HFF-Myc (cell line): ENCODE data around the gene FBL.

Experiments used
- DNase-seq: peaks from one replicate; pipeline ENCODE4 v3.0.0-alpha.2; 2011; ENCODE audit warnings: low read depth; ENCODE audit errors: extremely low read depth
- H3K4me3 ChIP-seq: replicated peaks from 2 replicates; pipeline ENCODE4 v1.5.1; 2011; ENCODE audit warnings: low read depth, mild to moderate bottlenecking, control low read depth, low read length
- CTCF ChIP-seq: IDR thresholded peaks from 2 replicates; pipeline ENCODE4 v1.5.1; 2012; ENCODE audit warnings: mild to moderate bottlenecking, low read depth, low read length, control low read depth; ENCODE audit errors: missing control alignments

Gene FBL

GRCh38 chr19:39840492-39840891, 5.7 kb downstream of the FBL start:
- no peak overlapping the region for H3K4me3 ChIP-seq
- DNase-seq, result no peak
- no peak for TF ChIP-seq CTCF

DNA sequence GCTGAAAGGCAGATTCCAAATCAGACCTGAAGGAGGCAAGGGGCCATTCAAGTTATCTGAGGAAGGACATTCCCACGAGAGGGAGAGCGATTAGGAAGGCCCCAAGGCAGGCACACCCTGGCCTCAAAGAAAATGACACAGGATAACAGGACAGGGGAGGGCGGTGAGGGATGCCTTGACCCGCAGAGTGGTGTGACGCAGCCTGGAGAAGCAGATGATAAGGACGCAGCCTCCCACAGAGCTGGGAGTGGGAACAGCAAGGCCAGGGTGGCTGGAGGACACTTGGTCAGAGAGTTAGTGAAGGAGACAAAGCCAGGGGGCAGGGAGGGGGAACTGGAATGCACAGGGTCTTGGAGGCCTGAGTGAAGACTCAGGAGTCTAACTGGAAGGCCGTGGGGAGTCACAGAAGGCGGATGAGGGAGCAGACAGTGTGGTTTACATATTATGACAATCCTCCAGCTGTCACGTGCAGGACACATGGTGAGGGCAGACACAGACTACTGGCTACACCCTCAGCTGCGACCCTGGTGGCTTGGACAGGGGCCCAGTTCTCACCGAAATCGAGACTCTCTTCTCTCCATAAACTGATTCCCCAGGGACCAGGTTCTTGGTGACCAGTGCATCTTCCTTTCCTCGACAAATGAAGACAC, 6.4 kb downstream of the FBL start:
- no peak for DNase-seq
- no peak overlapping the region for H3K4me3 ChIP-seq
- no peak for TF ChIP-seq CTCF

GRCh38 chr19:39838569-39838968, 7.6 kb downstream of the FBL start:
- H3K4me3 ChIP-seq, result no peak overlapping the region
- TF ChIP-seq CTCF, result no peak
- no peak for DNase-seq

GRCh38 chr19:39837978-39838377, 8.2 kb downstream of the FBL start:
- no peak for DNase-seq
- no peak overlapping the region for H3K4me3 ChIP-seq
- TF ChIP-seq CTCF, result no peak

- H3K4me3 ChIP-seq, result peak overlapping the region; percentile 47; the same call in 1 of the 2 replicates
- TF ChIP-seq CTCF, result no peak
- no peak for DNase-seq
These were observed 11.8 kb downstream of the FBL start for GRCh38 chr19:39834287-39834841.

GRCh38 chr19:39833464-39834286, 12.5 kb downstream of the FBL start, which contains the start of gene DYRK1B:
Gene DYRK1B, minus strand, starts transcription at chr19:39834162. Its CDS starts 2,295 bp downstream, at chr19:39831867.
- no peak for TF ChIP-seq CTCF
- H3K4me3 ChIP-seq, result peak within 1 kb of the TSS; percentile 47
- peak; percentile 78 for DNase-seq
